GM18507 (cell line): Measurements from ENCODE around the gene JAKMIP1.

ENCODE experiments used
- DNase-seq: peaks from one replicate; pipeline ENCODE4 v3.0.0; 2011; ENCODE audit warnings: low read depth; ENCODE audit not compliant: insufficient read length; ENCODE audit errors: extremely low spot score
- FAIRE-seq: peaks from 2 replicates; lab custom pipeline; 2011; peaks lifted over from hg19 to GRCh38; lab: Jason Lieb, UNC

JAKMIP1 gene

DNA sequence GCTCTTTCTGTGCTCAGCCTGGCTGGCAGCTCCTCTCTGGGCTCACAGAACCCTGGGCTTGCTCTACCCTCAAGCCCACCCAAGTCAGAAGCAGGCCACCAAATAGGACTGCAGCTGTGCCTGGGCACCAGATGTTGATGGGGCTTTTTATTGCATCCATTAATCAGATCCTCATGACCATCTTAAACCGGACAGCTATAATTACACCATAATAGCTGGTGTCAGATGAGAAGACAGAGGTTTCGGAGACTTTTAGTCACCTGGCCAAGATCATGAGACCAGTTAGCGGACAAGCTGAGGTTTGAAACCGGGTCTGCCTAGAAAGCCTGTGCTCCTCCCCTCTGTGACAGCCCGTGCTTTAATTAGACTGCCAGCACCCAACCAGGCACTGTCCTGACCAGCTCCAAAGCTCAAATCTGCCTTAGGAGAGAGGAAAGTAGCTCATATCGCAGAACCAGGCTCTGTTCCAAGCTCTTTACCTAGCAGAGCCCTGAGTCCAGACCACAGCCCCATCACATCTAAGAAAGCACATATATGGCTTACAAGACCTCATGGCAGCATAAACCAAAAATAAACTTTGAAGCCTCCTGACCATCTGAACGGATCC, 88.9 kb downstream of the JAKMIP1 start:
- FAIRE-seq (no peak), DNase-seq (no peak)

DNA sequence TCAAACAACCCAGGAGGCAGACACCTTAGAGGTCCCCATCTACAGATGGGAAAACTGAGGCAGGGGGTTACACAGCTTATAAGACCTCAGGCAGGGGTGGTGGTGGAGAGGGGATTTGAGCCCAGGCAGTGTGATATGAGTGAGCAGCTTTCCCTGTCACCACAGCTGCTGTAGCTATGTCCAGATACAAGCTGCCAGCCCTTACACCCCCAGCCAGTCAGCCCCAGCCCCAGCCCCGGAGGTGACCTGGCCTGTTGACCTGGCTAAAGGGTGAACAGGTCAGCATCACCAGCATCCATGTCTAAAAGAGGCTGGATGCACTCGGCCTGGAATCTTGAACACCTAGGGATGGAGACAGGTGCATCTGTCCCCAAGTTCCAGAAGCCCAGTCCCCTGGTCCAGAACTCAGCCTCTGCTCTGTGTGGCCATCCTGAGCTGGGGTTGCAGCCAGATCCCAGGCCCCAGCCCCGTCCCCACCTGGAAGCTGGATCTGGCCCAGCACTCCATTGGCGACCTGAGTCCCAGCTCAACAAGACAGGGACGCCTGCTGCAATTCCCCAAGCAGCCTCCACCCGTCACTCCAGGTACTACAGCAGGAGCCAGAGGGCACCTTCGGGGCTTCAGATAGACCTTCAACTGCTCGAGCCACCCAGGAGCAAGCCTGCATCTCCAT, 89.5 kb downstream of the JAKMIP1 start:
- DNase-seq (no peak), FAIRE-seq (no peak)

DNA sequence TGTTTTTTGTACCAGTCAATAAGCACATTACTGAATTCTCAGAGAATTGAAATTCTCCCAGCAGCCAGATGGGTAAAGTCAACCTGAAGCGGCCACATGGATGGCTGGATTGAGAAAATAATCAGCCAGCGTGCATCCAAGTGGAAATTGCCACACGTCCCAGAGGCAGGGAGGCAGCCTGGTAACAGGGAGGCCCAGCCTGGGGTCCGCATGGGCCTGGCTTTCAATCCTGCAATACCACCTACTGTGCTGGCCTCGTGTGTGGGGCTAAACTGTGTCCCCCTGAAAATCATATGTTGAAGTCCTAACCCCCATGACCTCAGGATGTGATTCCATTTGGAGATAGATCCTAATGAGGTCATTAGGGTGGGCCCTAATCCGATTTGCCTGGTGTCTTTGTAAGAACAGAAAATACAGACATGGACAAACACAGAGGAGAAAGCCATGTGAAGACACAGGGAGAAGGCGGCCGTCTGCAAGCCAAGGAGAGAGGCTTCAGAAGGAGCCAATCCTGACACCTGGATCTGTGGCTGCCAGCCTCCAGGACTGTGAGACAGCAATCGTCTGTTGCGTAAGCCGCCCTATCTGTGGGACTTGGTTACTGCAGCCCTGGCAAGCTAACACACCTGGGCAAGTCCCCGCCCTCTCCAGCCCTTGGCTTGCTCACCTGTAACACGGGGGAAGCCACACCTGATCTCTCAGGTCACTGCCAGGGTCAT, 90.3 kb downstream of the JAKMIP1 start:
- DNase-seq (no peak), FAIRE-seq (no peak)

DNA sequence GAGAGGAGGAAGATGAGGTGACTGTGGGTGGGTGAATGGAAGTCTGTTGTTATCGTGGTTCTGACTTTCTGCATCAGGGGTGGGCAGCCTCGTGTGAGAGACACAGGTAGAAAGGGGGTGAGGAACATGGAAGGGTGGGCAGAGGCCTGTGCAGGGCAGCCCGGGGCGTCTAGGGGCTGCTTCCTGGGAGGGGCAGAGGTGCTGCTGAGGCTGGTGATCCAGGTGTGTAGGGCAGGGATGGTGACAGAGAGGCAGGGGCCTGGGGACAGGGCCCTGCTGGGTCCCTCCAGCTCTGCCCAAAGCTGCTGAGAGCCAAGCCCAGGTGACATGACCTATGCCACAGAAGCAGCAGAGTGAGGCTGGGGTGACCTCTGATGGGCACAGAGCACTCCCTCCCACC, 92.5 kb downstream of the JAKMIP1 start:
- DNase-seq (no peak), FAIRE-seq (no peak)

DNA sequence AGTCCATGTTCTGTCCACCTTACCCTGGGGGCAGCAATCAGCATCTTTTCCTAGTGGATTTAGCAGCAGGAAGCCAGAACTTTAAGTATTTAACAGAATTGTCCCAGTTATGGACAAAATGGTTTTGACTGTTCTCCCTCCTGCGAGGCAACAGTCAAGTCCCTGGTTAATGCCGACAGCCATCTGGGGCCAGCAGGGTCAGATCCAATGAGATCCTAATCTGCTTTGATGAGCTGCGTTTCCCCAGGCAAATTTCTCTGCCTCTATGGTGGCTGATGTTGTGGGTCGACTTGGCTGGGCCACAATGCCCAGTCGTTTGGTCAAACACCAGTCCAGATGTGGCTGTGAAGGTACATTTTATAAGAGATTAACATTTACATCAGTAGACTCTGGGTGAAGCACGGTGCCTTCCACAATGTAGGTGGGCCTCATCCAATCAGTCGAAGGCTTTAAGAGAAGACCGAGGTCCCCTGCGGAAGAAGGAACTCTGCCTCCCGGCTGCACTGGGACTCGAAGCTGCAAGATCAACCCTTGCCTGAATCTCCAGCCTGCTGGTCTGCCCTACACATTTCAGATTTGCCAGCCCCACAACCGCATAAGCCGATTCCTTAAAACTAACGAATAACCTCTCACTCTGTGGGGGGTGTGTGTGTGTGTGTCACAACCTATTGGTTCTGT, 93.1 kb downstream of the JAKMIP1 start:
- DNase-seq = no peak
- FAIRE-seq = no peak

DNA sequence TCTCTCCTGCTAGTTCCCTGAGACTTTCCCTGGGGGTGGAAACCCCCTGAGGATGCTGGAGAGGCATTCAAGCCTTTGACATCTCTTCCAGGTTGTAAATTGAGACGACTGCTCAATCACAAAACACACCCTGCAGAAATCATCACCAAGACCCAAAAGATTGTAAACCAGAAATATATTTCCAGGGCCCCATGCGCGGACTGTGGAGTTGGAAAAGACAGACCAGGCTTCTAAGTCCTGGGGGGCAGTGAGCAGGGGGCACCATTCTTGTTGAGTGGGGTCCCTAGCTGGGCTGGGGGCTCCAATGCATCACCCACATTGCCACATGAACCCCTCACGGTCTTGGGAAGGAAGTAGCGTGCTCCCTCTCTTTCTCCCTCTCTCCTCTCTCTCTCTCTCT, 94.2 kb downstream of the JAKMIP1 start:
- DNase-seq (no peak), FAIRE-seq (no peak)

DNA sequence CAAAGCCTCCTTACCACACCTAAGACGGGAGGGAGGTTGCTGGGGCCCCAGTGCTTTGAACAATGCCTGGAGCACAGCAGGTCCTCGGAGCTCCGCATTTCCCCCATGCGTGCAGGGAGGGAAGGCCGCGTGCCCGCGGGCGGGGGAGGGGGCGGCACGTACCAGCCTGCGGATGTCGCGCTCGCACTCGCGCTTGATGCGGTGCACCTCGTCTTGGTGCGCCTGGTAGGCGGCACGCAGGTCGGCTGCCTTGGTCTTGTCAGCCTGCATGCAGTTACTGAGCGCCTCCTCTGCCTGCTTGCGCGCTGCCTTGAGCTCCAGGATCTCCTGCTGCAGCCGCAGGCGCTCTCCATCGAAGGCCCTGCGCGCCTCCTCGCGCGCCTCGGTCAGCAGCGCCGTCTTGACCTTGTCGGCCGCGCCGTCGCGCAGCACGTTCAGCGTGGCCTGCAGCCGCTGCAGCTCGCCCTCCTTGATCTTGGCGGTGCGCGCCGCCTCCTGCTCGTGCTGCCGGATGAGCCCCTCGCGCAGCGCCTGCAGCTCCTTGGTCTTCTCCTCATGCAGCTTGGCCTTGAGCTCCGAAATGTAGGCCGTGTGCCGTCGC, 94.9 kb downstream of the JAKMIP1 start:
- no peak for FAIRE-seq
- no peak for DNase-seq

DNA sequence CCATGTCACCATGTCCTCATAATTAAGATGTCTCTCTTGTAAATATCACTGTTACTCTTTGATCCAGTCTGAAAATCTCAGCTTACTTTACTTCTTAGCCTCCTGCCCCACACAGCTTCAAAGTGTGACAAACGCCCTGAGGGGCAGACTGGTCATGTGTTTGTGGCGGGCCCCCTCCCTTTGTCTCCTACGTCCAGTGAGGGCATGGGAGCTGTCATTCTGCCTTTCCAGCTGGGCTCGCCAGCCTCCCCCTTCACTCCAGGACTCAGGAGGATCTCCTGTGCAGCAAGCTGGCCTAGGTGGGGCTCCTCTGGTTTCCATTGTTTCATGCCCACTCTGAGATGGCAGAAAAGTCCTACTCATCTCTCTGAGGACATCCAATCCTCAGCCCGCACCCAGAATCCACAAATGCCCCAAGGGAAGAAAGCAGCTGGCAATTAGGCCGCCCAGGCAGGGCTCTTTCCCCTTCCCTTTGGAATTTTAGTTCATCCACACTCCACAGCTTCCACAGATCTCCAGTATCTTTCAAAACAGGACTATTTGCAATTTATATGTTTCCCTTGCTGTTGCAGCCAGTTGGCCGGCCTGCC, 95.7 kb downstream of the JAKMIP1 start:
- FAIRE-seq = no peak

DNA sequence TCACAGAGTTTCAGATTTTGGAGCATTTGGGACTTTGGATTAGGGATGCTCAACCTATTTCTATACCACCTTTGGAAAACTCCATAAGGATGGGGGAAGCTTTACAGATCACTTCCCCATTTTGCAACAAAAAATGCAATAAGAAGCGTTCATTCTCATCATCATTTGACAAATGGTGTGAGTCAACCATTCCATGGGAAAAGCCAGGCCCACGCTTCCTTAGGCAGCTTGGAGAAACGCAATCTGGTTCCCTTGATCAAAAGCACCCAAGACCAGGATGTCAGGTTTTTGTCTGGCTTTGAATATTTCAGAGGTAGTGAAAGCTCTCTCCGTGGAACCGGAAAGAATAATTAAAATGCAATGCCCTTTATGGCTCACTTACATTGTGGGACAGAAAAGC, 102.8 kb downstream of the JAKMIP1 start:
- DNase-seq (no peak), FAIRE-seq (no peak)

More for the DNA sequence above, 95.7 kb downstream of the JAKMIP1 start:
- DNase-seq = no peak

DNA sequence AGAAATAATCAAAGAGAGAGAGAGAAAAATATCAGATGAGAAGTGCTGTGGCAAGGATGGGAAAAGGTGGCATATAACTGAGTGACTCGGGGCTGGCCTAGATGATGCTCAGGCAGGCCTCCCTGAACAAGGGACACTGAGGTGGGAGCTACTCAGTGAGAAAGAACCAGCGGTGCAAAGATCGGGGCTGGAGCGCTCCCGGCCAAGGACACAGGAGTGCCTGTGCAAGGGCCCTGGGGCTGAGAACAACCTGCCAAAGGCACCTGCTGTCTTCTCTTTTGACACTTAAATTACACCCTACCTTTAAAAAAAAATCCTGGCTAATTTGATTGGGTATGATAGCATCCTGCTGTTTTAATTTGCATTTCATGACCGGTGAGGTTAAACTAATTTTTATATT, 104.5 kb downstream of the JAKMIP1 start:
- FAIRE-seq (no peak), DNase-seq (no peak)

DNA sequence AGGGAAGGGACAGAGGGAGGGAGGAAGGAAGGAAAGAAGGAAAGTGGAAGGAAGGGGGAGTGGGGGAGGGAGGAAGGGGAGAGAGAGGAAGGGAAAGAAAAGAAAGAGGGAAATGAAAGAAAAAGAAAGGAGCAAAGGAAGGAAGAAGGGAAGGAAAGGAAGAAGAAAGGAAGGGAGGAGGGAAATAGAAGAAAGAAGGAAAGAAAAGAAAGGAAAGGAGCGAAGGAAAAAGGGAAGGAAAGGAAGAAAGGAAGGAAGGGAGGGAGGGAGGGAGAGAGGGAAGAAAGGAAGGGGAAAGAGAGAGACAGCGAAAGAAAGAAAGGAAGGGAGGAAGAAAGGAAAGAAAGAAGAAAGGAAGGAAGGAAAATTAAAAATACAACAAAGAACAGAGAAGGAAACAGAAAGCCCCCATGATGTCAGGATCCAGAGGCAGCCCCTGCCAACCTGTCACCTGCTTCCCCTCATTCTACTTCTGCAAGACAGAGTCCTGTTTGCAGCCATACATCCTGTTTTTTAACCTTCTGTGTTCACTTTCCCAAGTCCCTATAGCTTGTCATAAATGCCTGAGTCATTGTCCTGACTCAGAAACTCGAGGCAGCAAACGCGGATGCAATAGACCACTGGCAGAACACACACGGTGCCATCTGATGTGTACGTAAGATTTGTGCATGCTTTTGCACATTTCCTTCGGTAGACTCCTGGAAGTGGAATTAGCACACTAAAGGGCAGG, 105.2 kb downstream of the JAKMIP1 start:
- FAIRE-seq (no peak), DNase-seq (no peak)

DNA sequence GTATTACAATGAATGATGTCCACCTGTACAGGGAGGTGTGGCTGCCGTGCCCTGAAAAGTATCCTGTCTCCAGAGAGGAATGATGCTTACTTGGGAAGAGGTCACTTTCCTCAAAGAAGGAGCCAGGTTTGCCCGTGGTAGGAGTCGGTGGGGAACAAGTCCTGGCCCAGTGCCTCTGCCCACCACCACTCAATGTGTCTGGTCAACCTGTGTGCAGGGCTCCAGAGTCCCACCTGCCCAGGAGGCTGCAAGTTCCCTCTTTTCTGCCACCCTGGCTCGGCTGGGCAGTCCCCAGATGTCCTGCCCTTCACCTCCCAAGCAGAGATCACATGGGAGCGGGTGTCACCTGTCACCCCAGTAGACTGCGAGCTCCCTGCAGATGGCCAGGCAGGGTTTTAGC, 106.7 kb downstream of the JAKMIP1 start:
- DNase-seq (no peak), FAIRE-seq (no peak)

DNA sequence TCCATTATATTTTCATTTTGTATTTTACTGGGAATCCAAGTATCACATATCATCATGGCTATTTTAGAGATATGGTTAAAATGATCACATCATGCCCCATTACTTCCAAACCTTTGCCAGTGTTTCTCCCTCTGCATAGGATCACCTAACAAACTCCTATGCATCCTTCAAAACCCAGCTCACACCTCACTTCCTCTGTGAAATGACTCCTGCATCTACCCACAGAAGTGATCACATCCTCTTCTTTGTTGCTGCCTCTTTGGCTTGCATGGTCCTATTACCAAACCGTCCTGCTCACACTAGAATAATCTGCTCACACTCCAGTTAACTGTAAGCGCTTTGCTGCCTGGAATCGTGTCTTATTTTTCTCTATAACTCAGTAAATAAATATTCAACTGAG, 107.4 kb downstream of the JAKMIP1 start:
- no peak for FAIRE-seq

DNA sequence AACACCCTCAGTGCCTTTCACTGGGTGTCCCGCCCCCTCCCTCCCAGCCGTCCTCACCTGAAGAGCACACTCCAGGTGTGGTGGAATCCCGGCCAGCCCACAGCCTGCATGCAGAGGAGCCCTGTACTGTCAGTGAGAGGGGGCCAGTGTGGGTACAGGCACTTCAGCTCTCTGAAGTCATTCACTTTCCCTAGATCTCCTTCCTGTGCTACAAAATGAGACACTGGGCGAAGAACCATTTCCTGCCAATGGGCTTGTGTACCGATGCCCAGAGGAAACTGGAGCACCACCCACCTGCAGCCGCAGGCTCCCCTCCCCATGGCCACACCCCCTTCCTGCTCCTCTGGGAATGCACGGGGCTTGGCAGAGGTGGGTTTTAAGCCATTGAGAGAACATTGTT, 108.2 kb downstream of the JAKMIP1 start:
- FAIRE-seq (no peak), DNase-seq (no peak)

More for the DNA sequence above, 107.4 kb downstream of the JAKMIP1 start:
- no peak for DNase-seq

DNA sequence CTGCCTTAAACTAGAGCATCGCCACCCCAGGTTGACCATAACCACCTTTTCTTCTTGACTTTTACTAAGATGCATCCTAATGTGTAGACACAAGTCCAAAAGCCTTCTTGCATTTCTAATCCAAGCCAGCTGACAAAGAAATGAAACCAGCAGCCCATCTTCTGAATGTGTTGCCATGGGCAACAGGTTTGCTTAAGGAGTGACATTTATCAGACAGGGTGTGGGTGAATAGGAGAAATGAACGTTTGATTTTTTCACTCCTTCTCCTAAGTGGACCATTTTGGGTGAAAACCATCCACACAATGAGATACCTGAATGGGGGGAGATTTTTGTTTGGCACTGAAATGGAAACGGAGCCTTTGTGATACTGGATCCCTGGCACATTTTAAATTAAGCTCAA, 109.4 kb downstream of the JAKMIP1 start:
- DNase-seq = no peak
- no peak for FAIRE-seq

DNA sequence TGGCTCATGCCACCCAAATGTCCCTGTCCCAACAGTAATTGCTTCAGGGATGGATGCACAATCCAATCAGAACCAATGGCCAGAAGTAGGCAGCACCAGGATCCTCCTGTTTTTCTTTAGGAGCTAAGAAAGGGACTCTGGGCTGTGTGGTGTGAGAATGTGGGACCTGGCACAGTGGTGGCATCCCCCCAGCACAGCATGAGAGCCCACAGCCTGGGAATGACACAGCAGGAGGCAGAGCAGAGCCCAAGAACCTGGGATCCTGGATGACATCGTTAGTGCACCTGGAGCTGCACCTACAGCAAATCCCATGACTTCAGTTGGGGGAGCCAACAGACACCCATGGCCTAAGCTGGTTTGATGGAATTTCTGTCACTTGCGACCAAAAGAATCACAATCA, 111.4 kb downstream of the JAKMIP1 start:
- no peak for DNase-seq
- FAIRE-seq = no peak

DNA sequence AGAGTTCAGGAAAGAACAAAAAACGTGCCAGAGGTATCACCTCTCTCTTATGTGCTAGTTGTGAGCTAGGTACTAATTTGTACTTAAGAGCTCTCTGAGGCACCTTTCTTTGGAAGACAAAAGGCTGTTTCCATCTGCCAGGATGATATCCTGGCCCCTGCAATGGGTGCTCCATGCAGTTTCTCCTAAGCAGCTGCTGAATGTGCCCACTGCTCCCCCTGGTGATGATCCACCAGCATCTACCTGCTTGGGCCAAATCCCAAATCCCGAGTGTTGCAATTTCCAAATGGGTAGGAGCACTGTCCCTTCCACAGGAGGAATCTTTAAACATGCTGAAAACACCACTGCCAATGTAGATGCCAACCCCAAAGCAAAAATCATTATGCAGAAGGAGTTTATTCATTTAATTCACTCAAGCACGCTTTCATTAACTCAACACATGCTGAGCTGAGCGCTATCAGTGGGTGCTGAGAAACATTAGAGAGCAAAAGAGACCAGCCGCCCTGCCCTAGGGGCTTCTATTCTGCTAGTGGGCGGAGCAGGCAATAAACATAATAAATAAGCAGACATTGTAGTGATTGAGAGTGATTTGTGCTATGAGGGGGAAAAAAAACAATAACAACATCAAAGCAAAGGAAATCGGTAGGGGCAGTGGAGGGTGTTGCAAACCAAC, 112.5 kb downstream of the JAKMIP1 start:
- no peak for FAIRE-seq

DNA sequence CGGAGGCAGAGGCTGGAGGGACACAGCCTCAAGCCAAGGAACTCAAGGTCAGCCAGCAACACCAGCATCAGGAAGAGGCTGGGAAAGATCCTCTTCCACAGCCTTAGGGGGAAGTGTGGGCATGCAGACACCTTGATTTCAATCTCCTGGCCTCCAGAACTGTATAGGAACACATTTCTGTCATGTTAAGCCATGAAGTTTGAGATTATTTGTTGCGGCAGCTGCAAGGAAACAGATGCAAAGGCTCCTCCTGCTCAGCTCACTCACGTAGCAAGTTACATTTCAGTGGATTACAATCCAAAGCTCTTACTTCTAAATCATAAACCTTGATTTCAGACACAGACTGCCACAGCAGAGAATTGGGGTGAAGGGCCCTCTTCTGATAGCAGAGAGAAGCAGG, 113.5 kb downstream of the JAKMIP1 start:
- no peak for FAIRE-seq
- no peak for DNase-seq

More for the DNA sequence above, 112.5 kb downstream of the JAKMIP1 start:
- DNase-seq = no peak
